GM19455 (cell line): ENCODE results near the gene SOBP.

ENCODE experiments used
- ATAC-seq: cut with Tn5 transposase; IDR thresholded peaks from one replicate; pipeline ENCODE4 v1.9.1; 2021; ENCODE audit not compliant: unreplicated experiment

SOBP gene

GRCh38 chr6:107677399-107677798, 187.5 kb downstream of the SOBP start:
- no peak for ATAC-seq

GRCh38 chr6:107679457-107679856, 189.5 kb downstream of the SOBP start:
- ATAC-seq: no peak

DNA sequence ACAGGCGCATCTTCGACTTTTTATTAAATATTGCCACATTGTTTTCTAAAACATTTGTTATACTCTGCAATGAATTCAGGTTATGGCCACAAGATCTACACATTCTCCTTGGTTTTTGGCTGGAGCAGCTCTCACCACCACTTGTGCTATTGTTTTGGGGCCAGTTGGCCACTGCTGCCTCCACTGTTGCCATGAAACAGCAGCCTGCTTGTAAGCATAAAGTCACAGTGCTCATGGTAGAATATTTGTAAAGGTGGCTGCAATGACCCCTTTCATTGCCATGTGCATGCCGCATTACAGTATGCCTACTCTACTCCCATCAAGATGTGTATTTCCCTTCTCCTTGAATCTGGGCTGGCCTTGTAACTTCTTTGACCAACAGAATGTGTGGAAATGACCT, 192.8 kb downstream of the SOBP start:
- no peak for ATAC-seq

DNA sequence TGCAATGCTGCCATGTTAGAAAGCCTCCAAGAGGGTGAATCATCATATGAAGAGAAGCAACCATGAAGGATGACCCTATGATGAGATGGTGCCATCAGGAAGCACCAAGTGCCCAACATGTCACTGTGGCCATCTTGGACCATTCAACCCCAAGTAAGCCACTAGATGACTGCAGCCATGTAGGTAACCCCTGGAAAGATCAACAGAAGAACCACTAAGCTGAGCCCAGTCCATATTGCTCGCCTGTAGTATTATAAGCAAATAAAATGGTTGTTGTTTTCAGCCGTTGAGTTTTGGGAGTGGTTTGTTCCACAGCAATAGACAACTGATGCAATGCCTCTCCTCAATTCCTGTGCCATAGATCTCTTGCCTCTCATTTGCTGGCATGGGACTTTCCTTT, 193.3 kb downstream of the SOBP start:
- no peak for ATAC-seq

DNA sequence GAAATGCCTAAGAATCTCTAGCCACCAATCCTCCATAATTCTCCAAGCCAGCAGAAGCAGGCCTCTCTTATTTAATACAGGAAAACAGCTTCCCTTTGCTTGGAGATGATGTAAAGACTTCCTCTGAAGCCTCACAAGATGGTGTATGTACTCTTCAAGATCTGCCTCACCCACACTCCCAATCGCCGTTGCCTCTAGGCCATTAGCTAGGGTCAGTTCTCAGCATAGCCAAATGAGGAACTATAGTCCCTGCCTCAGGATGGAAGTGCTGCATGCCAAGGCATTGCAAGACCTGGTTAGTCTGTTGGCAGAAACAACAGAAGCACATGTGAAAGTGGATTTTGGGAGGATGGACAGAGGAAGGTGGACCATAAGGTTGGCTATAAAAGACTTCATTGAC, 195.1 kb downstream of the SOBP start:
- no peak for ATAC-seq

DNA sequence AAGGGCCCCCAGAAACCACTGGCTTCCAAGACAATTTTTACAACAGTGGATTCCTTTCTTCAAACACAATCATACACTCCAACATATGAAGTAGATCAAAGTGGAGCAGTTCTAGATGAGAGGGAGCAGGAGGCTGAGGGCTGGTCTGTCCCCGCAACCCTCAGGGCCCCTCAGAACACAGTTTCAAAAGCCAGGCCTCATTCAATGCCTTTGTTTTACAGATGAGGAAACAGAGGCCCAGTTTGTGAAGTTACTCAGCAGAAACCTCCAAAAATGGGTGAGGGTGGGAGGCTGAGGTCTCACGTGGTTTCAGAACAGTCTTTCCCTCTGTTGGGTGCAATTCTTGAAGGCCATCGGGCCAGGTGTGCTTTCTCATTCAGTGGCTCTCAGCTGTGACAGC, 199.3 kb downstream of the SOBP start:
- no peak for ATAC-seq

DNA sequence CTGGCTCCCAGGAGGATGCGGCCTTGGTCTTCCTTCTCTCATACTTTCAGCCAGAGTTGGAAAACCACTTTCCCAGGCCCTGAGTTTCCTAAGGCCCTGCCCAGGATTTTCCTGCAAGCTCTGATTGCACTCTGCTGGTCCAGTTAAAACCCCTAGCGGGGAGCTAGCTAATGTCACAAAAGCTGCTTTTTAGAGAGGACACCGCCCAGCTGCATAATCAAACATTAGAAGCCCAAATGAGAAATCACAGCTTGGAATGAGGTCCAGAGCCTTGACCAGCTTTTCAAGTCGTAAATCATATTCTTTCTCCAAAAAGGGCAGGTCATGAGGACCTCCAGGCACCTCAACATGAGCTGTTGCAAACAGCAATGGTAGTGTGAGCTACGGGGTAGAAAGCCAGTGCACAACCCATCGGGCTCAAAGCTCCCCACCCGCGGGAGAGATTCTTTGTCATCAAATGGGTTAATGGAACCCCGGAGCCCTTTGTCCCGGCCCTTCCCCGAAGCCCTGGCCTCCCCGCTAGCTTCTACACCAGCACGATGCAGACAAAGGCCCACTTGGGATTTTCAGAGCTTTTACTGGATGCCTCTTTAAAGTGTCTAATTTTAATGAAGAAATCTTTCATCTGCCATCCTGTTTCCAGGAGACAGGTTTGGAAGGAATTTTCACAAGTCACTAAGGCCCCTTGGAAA, 200.2 kb downstream of the SOBP start:
- ATAC-seq: no peak

DNA sequence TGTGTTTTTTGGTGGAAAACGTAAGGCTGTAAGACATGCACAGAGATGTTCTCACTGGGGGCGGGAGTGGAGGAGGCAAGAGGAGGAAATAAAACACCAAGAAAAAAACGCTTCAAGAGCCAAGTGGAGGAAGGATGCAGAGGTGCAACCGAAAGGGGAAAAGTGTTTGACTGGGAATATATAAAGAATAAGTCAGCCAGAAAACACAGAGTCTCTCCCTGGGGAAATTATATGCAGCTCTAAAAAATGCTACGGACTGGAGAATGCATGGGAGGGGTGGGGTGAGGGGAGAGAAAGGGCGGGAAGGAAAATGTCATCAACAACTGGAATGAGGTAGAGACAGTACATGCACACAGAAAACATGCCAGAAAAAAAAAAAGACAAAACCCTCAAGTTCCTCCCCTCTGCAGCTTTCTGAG, 200.7 kb downstream of the SOBP start:
- ATAC-seq: no peak

- no peak for ATAC-seq
Observed at GRCh38 chr6:107691062-107691751, 201.3 kb downstream of the SOBP start.

DNA sequence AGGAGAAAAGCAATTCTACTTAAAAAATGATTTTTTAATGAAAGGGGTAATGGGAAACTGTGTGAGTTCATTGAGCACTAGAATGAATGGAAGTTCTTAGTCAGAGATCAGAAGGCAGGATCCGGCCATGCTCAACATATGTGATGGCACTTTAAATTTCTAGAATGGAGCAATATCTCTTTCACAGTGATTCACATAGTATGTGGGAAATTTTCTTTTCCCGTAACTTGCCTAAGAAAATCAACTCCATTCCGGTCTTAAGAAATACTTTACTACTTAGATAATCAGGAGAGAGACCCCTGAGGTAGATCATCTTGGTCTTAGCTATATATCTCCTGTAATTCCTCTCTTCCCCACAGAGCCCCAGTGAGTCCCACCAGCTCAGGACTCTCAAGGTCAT, 202.4 kb downstream of the SOBP start:
- ATAC-seq: no peak

DNA sequence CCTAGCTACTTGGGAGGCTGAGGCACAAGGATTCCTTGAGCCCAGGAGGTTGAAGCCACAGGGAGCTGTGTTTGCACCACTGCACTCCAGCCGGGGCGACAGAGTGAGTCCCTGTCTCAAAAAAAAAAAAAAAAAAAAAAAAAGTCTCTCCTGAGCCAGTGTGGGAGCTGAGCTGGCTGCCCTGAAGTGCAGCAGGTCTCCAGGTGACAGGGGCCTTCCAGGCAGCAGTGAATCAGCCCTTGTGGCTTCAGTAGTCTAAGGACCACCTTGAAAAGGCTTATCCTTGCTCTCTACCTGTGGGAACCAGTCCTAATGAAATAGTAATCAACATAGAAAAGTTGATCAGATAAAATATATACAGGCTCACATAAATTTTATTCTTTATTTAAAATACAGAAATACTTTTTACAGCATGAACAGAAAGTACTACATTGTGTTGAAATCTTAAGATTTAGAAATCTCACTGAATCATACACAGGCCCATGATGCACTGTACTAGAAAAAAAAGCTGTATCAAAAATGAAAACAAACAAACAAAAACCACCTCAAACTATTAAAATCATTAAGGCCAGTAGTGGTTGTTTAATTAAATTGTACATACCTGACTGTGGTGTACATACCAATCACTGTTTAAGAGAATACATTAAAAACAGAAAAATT, 205.3 kb downstream of the SOBP start:
- ATAC-seq: no peak

GRCh38 chr6:107697682-107698081, 207.8 kb downstream of the SOBP start:
- no peak for ATAC-seq

GRCh38 chr6:107698146-107698545, 208.2 kb downstream of the SOBP start:
- no peak for ATAC-seq

- no peak for ATAC-seq
Observed at GRCh38 chr6:107699254-107699653, 209.3 kb downstream of the SOBP start.

DNA sequence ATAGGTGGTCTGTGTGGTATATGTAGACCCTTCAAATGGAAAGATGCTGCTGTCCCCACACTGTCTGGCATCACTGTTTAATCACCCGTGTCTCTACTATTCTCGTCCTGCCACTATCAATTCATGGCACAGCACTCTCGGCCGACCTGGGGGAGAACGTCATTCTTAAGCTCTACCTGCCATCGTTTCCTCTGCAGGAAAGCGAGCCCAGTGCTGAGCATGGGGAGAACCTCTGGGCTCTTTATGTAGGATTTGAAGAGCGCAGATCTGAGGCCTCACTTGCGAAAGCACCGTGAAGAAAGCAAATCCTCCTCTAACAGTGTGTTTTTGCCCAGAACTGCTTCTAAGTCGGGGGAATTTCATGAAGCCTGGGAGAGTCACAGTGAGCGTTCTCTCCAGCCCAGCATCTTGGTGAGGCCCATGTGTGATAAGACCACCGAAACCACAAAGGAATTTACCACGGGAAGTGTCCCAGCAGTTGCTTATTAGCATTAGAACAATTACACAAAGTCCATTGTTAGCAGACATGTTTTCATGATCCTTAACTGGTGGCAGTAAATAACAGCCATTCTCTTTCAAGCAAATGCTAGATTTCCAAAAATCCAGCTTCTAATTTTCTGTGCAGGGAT, 209.9 kb downstream of the SOBP start:
- no peak for ATAC-seq

DNA sequence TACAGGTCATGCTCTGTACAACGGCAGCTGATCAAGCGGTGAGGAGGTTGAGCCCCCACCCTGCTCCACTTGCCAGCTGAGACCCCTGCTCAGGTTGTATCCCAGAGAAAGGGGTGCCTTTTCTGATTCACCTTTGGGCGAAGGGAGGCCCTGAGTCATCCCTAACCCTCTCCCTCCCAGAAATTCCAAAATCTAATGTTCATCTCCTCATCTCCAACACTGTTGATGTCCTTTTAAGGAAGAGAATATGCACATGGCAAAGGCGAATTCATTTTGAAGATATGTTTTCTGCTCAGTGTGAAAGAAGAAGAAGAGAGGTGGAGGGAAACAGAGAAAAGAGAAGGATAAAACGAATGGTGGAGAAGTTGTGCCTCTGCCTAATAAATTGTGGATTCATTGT, 213.7 kb downstream of the SOBP start:
- ATAC-seq: no peak

DNA sequence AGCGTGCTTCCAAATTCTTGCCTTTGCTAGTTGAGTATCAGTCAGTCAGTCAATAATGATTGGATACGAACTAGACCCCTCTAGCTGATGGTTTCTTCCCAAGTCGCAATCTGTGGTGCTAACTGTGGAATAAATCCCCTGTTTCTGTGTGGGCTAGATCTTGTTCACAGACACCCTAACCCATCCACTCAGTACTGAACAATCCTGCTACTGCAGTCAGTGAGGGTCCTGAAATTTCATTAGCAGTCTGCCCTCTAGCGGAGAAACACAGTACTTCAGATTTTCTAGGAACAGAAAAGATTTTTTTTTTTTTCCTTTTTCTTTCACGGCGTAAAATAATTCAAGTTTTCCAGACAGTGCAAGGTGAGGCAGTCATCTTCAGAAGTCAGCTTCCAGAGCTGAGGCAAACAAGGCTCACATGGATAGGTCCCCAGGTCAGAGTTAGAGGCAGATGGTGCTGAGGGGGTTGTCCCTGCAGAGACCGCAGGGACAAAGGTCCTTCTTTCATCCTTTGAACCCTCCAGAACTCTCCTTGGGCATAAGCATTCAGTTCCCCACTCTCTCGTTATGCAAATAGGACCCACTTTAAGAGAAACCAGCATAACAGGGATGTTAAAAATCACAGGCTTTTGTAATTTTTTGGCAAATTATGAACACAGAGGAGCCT, 214.6 kb downstream of the SOBP start:
- ATAC-seq: no peak

DNA sequence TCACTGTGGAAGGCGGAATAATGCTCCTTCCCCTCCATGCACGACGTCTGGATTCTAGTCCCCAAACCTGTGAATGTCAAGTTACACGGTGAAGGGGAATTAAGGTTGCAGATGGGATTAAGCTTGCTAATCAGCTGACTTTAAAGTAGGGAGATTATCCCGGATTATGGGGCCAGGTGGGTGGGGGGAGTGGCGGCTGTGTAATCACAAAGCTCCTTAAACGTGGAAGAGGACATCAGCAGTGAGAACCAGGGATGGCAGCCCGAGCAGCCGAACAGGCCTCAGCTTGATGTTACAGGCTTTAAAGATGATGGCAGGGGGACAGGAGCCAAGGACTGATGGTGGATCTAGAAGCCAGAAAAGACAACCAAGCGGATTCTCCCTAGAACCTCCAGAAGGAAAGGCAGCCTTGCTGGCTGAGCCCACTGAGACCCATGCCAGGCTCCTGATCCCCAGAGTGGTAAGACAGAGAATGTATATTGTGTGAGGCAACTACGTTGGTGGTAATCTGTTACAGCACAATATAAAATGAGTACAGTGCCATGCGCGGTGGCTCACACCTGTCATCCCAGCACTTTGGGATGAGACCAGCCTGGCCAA, 216.7 kb downstream of the SOBP start:
- no peak for ATAC-seq

DNA sequence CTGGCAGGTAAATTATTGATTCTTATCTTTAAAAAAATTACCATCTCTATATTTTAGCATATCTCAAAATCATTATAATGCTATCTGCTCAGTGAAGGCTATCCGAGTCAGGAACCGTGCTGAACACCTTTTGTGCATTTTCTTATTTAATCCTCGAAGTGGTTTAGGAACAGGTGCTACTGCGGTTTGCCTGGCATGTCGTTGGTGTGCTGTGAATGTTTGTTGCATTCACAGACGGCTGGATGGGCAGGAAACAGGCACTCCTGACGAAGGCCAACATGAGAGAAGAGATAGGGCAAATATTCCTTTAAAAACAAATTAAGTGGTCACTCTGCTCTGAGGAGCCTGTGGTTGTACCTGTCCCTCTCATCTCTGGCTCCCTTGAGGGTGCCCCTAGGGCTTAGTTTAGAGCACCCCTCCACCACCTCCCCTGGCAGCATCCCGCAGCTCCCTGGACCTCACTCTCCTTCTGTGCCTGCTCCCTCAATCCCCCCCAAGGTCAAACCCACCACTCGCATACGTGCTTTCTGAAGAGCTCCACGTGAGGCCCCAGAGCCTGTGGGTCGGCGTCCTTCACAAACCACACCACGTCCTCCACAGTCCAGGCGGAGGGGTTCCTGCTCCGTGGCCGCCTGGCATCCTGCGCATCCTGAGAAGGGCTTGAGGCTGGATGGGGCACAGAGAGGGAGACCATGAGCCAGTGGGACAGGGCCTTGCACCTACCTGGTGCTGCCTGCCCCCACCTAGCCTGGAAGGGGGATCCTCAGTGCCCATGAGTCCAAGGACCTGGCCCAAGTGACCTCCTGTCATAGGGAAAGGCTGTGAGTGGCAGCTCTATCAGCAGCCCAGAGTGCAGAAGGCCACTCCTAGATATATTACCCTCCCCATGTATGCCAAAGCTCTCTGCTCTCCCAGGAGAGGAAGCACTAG, 217.7 kb downstream of the SOBP start:
- ATAC-seq: no peak

DNA sequence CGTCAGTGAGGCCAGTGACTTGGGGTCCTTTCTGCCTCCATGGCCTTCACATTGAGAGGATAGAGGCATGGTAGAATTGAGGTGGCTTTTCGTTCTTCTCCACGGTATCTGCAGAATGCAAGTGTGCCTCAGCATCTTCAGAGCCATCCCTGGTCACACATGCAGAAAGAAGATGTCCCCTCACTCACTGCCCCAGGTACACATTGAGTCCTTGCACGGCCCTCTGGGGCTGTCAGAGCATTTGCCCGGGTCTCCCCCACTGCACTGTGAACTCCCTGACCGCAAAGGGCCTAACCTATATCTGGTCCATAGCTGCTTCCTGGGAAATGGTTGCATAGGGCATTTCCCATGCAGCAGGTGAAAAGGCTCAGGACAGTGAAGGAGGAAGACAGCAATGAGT, 218.5 kb downstream of the SOBP start:
- no peak for ATAC-seq
